Natural killer cell (primary cell): ENCODE results near the gene SOX8. TPM values are rescaled to one million over a fixed set of nuclear protein-coding genes. Genes with fewer than 3 reads are reported as not detected.

Experiments
- ATAC-seq, 3 donors: fragments of 150-1000 bp in 2 of 3; fragments of 200-7000 bp in 1 of 3; cut with Tn5 transposase; 1 replicate in 1 of 3; 2 replicates in 2 of 3; pipeline ENCODE4 v1.10.0; 2021; ENCODE audit warnings: mild to moderate bottlenecking in 2 of 3, moderate library complexity in 2 of 3
- DNase-seq, 2 donors: peaks; one replicate each; pipeline versions ENCODE4 v3.0.0 to v3.0.0-alpha.2; 2013 to 2021; ENCODE audit warnings: mixed read lengths in 1 of 2
- H3K27ac ChIP-seq: one replicate; pipeline ENCODE4 v1.5.1; 2013; ENCODE audit warnings: mild to moderate bottlenecking, low read length
- H3K27me3 ChIP-seq: one replicate; pipeline ENCODE4 v1.6.1; 2013; ENCODE audit warnings: low read length; ENCODE audit not compliant: control insufficient read depth, insufficient read depth
- H3K36me3 ChIP-seq: one replicate; pipeline ENCODE4 v1.6.1; 2013; ENCODE audit warnings: low read length; ENCODE audit not compliant: control insufficient read depth, insufficient read depth
- H3K4me1 ChIP-seq: one replicate; pipeline ENCODE4 v1.6.1; 2013; ENCODE audit warnings: low read length; ENCODE audit not compliant: control insufficient read depth, insufficient read depth
- H3K4me3 ChIP-seq: one replicate; pipeline ENCODE4 v1.5.1; 2013; ENCODE audit warnings: low read length
- H3K9me3 ChIP-seq: one replicate; pipeline ENCODE4 v1.6.1; 2013; ENCODE audit warnings: low read length; ENCODE audit not compliant: control insufficient read depth, insufficient read depth
- H3K27ac Mint-ChIP-seq, 2 donors: one replicate each; pipeline ENCODE4 v1.8.0; 2022; ENCODE audit warnings: mild to moderate bottlenecking in 2 of 2, mixed read lengths in 2 of 2, moderate library complexity in 1 of 2
- H3K27me3 Mint-ChIP-seq, 2 donors: one replicate each; pipeline ENCODE4 v1.8.0; 2022; ENCODE audit warnings: low read depth in 2 of 2, mixed read lengths in 2 of 2
- H3K36me3 Mint-ChIP-seq: one replicate; pipeline ENCODE4 v1.8.0; 2022; ENCODE audit warnings: mixed read lengths
- H3K4me1 Mint-ChIP-seq, 2 donors: one replicate each; pipeline ENCODE4 v1.8.0; 2022; ENCODE audit warnings: mixed read lengths in 2 of 2
- H3K4me3 Mint-ChIP-seq: one replicate; pipeline ENCODE4 v1.8.0; 2022; ENCODE audit warnings: mild to moderate bottlenecking, moderate library complexity, mixed read lengths
- H3K9me3 Mint-ChIP-seq, 2 donors: one replicate each; pipeline ENCODE4 v1.8.0; 2022; ENCODE audit warnings: mixed read lengths in 2 of 2
- CTCF ChIP-seq: fragments of 200-600 bp; IDR thresholded peaks from one replicate; pipeline ENCODE4 v1.8.0; 2022; ENCODE audit warnings: antibody characterized with exemption
- WGBS: methylation state at CpG from one replicate; pipeline ENCODE4 v1.1.7; 2013; ENCODE audit warnings: missing lambda C conversion rate; ENCODE audit not compliant: insufficient coverage; 5-methylcytosine and 5-hydroxymethylcytosine counted together
- intact Hi-C: fragments of 100-400 bp; cut with micrococcal nuclease; formaldehyde crosslinking; loops from one replicate; pipeline ENCODE4 v1.14.2; 2022
- total RNA-seq, 4 donors: library from RNA; stranded (reverse); fragments of 120-200 nt in 1 of 4; gene quantifications; one replicate each; pipeline versions ENCODE4 v1.2.3 to v1.2.4, GENCODE V29; 2013 to 2022

The SOX8 gene
- total RNA-seq, 3 donors from 2014 or later (not counting 1 experiment from before 2014, with no cell fraction given) = not detected

DNA sequence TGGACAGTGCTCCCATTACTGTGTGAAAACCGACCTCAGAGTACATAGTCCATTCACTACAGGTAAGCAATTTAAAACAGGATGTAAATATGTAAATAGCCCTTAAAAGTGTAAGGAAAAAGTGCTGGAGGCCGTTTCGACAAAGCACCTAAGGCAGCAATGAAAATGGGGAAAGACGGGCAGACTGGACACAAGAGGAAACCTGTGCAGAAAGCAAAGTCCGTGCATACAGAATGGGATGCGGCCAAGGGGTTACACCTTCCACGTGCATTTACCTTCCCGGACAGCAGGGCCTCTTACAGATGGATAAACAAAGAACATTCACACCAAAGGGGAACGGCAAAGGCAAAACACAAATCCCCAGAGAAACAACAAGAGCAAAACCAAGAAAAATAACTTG is 42.8 kb upstream of the SOX8 start:
- DNase-seq (no peak), ATAC-seq (no peak)
- H3K27me3 ChIP-seq = no peaks in the 10 kb centered on the region
- no peak overlapping the region for H3K27ac ChIP-seq
- H3K27ac Mint-ChIP-seq = no peak overlapping the region
- H3K9me3 ChIP-seq = peaks cover 7% of the 10 kb centered on the region
- no peaks in the 10 kb centered on the region for H3K4me1 ChIP-seq
- intact Hi-C loops = no loop called here
- WGBS = 88% methylated on average over 8 of the region's 9 CpGs
- no peaks in the 10 kb centered on the region for H3K4me1 Mint-ChIP-seq
- TF ChIP-seq CTCF = no peak
- H3K36me3 Mint-ChIP-seq = peaks cover 28% of the 10 kb centered on the region
- H3K9me3 Mint-ChIP-seq = peaks cover 8 to 10% of the 10 kb centered on the region in 2 donors
- no peaks in the 10 kb centered on the region for H3K27me3 Mint-ChIP-seq
- H3K4me3 ChIP-seq = no peak overlapping the region
- H3K4me3 Mint-ChIP-seq = no peak overlapping the region
- H3K36me3 ChIP-seq = peaks cover 7% of the 10 kb centered on the region

- H3K4me1 Mint-ChIP-seq = no peaks in the 10 kb centered on the region
- ATAC-seq (no peak), DNase-seq (no peak)
- no peak for TF ChIP-seq CTCF
- H3K4me1 ChIP-seq = no peaks in the 10 kb centered on the region
- no peaks in the 10 kb centered on the region for H3K27me3 ChIP-seq
- peaks cover 2% of the 10 kb centered on the region for H3K36me3 ChIP-seq
- no peak overlapping the region for H3K4me3 Mint-ChIP-seq
- H3K36me3 Mint-ChIP-seq = peaks cover 31% of the 10 kb centered on the region
- no peak overlapping the region for H3K27ac ChIP-seq
- H3K27me3 Mint-ChIP-seq = no peaks in the 10 kb centered on the region
- no peak overlapping the region for H3K27ac Mint-ChIP-seq
- intact Hi-C loops = no loop called here
- WGBS = 97% methylated on average over 27 of the region's 27 CpGs
- peaks cover 7% of the 10 kb centered on the region for H3K9me3 ChIP-seq
- H3K4me3 ChIP-seq = no peak overlapping the region
- H3K9me3 Mint-ChIP-seq = peaks cover 8 to 11% of the 10 kb centered on the region in 2 donors
Observed at GRCh38 chr16:939311-939710, 42.3 kb upstream of the SOX8 start.

DNA sequence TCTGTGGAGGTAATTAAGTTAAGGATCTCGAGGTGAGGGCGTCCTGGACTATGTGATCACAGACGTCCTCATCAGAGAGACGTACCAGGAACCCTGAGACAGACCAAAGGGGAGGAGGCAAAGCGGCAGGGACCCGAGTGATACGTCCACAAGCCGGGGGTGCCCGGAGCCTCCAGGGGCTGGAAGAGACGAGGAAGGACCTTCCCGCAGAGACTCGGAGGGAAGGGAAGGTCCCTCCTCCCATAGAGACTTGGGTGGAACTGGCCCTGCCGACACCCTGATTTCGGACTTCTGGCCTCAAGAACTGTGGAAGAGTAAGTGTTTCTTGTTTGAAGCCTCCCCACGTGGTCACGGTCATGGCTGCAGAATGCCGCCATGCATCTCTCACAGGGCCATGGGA is 41.6 kb upstream of the SOX8 start:
- peaks cover 2% of the 10 kb centered on the region for H3K36me3 ChIP-seq
- Mint-ChIP-seq H3K27me3 (no peaks in the 10 kb centered on the region), H3K4me3 (no peak overlapping the region), H3K9me3 (peaks cover 8 to 11% of the 10 kb centered on the region in 2 donors), H3K4me1 (no peaks in the 10 kb centered on the region), H3K36me3 (peaks cover 31% of the 10 kb centered on the region), H3K27ac (no peak overlapping the region)
- no peak overlapping the region for H3K27ac ChIP-seq
- H3K4me1 ChIP-seq = no peaks in the 10 kb centered on the region
- no peak overlapping the region for H3K4me3 ChIP-seq
- ATAC-seq (no peak), DNase-seq (no peak)
- TF ChIP-seq CTCF = no peak
- no peaks in the 10 kb centered on the region for H3K27me3 ChIP-seq
- intact Hi-C loops = no loop called here
- H3K9me3 ChIP-seq = peaks cover 7% of the 10 kb centered on the region
- WGBS = 92% methylated on average over 17 of the region's 17 CpGs

DNA sequence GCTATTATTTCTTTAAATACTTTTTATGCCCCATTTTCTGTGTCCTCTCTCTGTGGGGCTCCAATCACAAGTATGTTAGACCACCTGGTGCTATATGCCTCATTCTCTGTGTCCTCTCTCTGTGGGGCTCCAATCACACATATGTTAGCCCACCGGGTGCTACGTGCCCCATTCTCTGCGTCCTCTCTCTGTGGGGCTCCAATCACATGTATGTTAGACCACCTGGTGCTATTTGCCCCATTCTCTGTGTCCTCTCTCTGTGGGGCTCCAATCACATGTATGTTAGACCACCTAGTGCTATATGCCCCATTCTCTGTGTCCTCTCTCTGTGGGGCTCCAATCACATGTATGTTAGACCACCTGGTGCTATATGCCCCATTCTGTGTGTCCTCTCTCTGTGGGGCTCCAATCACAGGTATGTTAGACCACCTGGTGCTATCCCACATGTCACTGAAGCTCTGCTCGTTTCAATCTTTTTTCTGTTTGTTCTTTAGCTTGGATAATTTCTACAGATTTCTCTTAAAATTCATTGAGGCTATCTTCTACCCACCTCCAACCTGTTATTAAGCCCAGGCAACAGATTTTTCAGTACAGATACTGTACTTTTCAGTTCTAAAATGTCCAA is 39.0 kb upstream of the SOX8 start:
- TF ChIP-seq CTCF = no peak
- H3K27ac Mint-ChIP-seq = no peak overlapping the region
- H3K4me1 Mint-ChIP-seq = no peaks in the 10 kb centered on the region
- peaks cover 7% of the 10 kb centered on the region for H3K9me3 ChIP-seq
- intact Hi-C loops = no loop called here
- peaks cover 19% of the 10 kb centered on the region for H3K36me3 ChIP-seq
- peaks cover 8 to 11% of the 10 kb centered on the region in 2 donors for H3K9me3 Mint-ChIP-seq
- DNase-seq = no peak
- H3K4me3 ChIP-seq = no peak overlapping the region
- no peak for ATAC-seq
- H3K4me3 Mint-ChIP-seq = no peak overlapping the region
- 87% methylated on average over 4 of the region's 4 CpGs for WGBS
- H3K4me1 ChIP-seq = no peaks in the 10 kb centered on the region
- no peak overlapping the region for H3K27ac ChIP-seq
- H3K36me3 Mint-ChIP-seq = peaks cover 31% of the 10 kb centered on the region
- no peaks in the 10 kb centered on the region for H3K27me3 Mint-ChIP-seq
- H3K27me3 ChIP-seq = no peaks in the 10 kb centered on the region
